Cardiac fibroblast (primary cell): ENCODE data around the gene ARIH2.

Experiments
- DNase-seq, 2 donors: peaks; one replicate each; pipeline versions ENCODE4 v3.0.0 to v3.0.0-alpha.2; 2010; ENCODE audit warnings: low read depth in 2 of 2
- H3K4me3 ChIP-seq, 2 donors: replicated peaks in 1 of 2; 1 replicate in 1 of 2; 2 replicates in 1 of 2; pipeline ENCODE4 v1.5.1; 2011; ENCODE audit warnings: low read depth in 2 of 2, low read length in 2 of 2, mild to moderate bottlenecking in 2 of 2, moderate library complexity in 1 of 2
- CTCF ChIP-seq: IDR thresholded peaks from one replicate; pipeline ENCODE4 v1.5.1; 2011; ENCODE audit warnings: low read depth, mild to moderate bottlenecking, low read length, inconsistent platforms

Gene ARIH2

GRCh38 chr3:48938689-48939088 is 20.0 kb downstream of the ARIH2 start:
- H3K4me3 ChIP-seq = no peak overlapping the region
- no peak for TF ChIP-seq CTCF
- no peak for DNase-seq

- no peak for DNase-seq
- no peak for TF ChIP-seq CTCF
- no peak overlapping the region for H3K4me3 ChIP-seq
Measured at GRCh38 chr3:48945432-48945831, 26.8 kb downstream of the ARIH2 start.

- TF ChIP-seq CTCF = no peak
- H3K4me3 ChIP-seq = no peak overlapping the region
- DNase-seq = no peak
Measured at GRCh38 chr3:48945891-48946549, 27.4 kb downstream of the ARIH2 start.

GRCh38 chr3:48949376-48949717 is 30.7 kb downstream of the ARIH2 start:
- DNase-seq = no peak
- H3K4me3 ChIP-seq = no peak overlapping the region
- no peak for TF ChIP-seq CTCF

- TF ChIP-seq CTCF = no peak
- no peak for DNase-seq
- no peak overlapping the region for H3K4me3 ChIP-seq
Measured at GRCh38 chr3:48950051-48950450, 31.4 kb downstream of the ARIH2 start.

GRCh38 chr3:48951764-48952163 is 33.1 kb downstream of the ARIH2 start:
- no peak overlapping the region for H3K4me3 ChIP-seq
- no peak for DNase-seq
- no peak for TF ChIP-seq CTCF

GRCh38 chr3:48952510-48953118 is 34.0 kb downstream of the ARIH2 start:
- no peak overlapping the region for H3K4me3 ChIP-seq
- peak; percentile 50 for TF ChIP-seq CTCF
- DNase-seq = peak; percentile 34 to 40
